Glomerular visceral epithelial cell (primary cell): Measurements from ENCODE around the gene STAT3.
A peak's percentile ranks its signal among the peaks of the same experiment; 100 is the strongest.
"Not testable (repeated sequence)": the region's sequence is repeated elsewhere in the genome, so short reads cannot be mapped to it uniquely, and the experiment has no call there.

Experiments
- DNase-seq: peaks from one replicate; pipeline ENCODE4 v3.0.0-alpha.2; 2016; ENCODE audit errors: extremely low spot score

Gene STAT3

DNA sequence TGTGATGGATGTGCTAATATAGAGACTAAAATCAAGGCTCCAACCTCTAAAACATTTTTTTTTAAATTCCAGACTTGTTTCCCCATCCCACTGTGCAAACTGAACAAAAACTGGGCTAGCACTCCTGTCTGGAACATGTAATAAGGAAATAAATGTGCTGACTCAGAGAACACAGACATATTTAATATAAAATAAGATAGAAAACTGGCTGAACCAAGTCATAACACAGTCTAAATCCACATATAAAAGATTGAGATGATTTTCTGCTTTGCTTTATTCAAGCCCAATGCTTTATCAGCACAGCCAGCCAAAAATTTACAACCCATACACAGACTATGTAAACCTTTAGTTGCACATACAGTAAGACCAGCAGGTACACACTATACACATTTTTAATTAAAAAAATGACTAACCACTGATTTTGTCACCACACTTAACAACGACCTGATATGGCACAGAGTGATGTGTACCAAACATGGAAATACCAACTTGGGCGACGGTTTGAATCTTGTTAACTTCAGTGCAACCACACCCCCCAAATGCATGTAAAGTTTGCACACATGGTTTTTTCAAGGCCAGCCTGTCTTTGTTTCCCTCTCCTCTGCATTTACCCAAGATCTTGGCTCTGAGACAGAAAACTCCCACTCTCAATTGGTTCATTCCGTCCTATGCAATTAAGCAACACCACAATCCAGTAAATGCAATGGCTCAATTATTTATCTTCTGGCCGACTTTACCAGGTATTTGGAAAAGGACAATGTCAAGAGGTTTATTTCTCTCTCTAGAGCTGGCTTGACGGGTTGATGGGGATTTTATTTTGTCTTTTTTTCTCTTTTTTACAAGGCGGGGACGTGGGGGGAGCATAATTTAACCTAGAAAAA, 1.2 kb downstream of the STAT3 start:
- DNase-seq: peak; percentile 21

GRCh38 chr17:42381898-42382297, 6.3 kb downstream of the STAT3 start:
- DNase-seq: no peak

DNA sequence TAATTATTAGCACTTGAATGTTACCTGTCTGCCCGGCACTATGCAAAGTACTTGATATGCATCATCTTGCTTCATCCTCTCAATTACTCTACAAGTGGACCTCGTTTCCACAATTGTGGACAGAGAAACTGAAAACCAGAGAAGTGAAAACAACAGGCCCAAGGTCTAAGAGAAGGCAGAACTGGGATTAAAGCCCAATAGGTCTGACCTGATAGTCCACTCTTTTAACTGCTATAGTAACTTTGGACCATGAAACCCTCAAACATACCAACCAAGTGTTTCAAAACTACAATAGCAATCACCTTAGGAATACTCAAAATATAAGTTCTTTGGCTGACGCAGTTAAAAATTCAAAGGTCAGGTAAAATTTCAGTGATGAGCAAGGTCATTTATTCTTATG, 7.3 kb downstream of the STAT3 start:
- no peak for DNase-seq

GRCh38 chr17:42378959-42379594, 9.2 kb downstream of the STAT3 start:
- DNase-seq: peak; percentile 57

GRCh38 chr17:42378359-42378958, 9.8 kb downstream of the STAT3 start:
- DNase-seq: no peak

DNA sequence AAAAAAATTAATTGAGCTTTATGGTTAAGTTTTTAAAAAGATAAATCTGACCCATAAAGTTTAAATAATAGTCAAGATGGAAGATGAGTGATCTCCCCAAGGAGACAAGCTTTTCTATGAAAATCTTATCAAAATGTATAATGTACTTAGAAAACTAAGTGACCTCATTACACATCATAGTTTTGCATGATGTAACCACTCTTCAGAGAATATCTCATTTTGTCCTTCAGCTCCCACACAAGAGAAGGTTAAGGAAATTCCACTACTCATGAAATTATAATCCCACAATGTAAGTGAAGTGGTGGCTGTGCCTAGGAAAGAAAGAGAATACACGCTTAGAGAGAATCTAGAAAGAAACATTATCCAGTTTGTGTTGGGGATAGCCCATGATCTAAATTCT, 14.3 kb downstream of the STAT3 start:
- no peak for DNase-seq

- no peak for DNase-seq
Measured at GRCh38 chr17:42372142-42372541, 16.1 kb downstream of the STAT3 start.

DNA sequence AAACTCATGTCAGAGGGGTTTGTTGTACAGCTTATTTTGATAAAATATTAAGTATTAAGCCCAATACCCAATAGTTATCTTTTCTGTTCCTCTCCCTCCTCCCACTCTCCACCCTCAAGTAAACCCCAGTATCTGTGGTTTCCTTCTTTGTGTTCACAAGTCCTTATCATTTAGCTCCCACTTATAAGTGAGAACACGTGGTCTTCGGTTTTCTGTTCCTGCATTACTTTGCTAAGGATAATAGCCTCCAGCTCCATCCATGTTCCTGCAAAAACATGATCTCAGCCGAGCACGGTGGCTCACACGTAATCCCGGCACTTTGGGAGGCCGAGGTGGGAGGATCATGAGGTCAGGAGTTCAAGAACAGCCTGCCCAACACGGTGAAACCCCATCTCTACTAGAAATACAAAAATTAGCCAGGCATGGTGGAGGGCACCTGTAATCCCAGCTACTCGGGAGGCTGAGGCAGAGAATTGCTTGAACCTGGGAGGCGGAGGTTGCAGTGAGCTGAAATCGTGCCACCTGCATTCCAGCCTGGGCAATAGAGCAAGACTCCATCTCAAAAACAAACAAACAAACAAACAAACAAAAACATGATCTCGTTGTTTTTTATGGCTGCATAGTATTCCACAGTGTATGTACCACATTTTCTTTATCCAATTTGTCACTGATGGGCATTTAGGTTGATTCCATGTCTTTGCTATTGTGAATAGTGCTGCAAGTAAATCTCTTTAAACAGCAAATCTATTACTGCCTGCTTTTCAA, 19.3 kb downstream of the STAT3 start:
- DNase-seq: not testable (repeated sequence)

DNA sequence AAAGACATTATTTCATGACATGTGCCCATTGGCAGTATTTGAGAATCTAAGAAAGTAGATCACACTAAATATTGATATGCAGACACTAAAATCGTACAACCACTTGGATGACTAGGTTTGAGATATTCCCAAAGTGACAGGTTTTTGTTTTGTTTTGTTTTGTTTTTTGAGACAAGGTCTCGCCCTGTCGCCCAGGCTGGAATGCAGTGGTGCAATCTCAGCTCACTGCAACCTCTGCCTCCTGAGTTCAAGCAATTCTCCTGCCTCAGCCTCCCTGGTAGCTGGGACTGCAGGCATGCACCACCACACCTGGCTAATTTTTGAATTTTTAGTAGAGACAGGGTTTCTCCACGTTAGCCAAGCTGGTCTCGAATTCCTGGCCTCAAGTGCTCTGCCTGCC, 19.9 kb downstream of the STAT3 start:
- not testable (repeated sequence) for DNase-seq

DNA sequence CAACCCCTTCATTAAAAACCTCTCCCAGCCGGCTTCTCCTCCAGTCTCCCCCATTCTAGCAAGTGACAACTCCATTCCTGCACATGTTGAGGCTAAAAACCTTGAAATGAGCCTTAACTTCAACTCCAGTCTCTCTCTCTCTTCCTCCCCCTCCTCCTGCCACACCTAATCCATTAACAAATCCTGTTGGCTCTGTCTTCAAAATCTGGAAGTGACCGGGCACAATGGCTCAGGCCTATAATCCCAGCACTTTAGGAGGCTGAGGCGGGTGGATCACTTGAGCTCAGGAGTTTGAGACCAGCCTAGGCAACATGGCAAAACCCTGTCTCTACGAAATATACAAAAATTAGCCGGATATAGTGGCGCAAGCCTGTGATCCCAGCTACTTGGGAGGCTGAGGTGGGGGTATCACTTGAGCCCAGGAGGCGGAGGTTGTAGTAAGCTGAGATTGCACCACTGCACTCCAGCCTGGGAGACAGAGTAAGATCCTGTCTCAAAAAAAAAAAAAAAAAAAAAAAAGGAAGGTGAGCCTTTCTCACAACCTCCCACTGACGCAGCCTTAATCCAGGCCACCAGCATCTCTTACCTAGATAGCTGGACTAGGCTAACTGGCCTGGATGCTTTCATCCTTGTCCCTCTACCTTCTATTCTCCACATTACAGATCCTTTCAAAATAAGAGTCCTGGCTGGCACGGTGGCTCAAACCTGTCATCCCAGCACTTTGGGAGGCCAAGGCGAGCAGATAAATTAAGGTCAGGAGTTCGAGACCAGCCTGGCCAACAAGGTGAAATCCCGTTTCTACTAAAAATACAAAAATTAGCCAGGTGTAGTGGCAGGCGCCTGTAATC, 21.8 kb downstream of the STAT3 start:
- not testable (repeated sequence) for DNase-seq

DNA sequence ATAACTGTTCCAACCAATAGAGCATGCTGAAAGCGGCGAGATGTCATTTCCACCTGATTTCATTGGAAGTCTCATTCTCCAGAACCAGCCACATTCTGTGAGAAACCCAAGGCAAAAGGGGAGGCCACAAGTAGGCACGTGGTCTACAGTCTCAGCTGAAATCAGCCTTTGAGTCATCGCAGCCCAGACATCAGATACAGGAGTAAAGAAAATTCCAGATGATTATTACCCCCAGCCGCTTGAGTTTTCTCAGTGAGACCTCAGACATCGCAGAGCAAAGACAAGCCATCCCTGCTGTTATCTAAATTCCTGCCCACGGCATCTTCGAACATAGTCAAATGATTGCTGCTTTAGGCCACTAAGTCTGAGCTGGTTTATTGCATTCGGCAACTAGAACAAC, 23.1 kb downstream of the STAT3 start:
- DNase-seq: peak; percentile 82

GRCh38 chr17:42363767-42364585, 24.3 kb downstream of the STAT3 start:
- DNase-seq: no peak

- DNase-seq: no peak
Measured at GRCh38 chr17:42363231-42363630, 25.0 kb downstream of the STAT3 start.

- DNase-seq: no peak
Measured at GRCh38 chr17:42362245-42362961, 25.8 kb downstream of the STAT3 start.

DNA sequence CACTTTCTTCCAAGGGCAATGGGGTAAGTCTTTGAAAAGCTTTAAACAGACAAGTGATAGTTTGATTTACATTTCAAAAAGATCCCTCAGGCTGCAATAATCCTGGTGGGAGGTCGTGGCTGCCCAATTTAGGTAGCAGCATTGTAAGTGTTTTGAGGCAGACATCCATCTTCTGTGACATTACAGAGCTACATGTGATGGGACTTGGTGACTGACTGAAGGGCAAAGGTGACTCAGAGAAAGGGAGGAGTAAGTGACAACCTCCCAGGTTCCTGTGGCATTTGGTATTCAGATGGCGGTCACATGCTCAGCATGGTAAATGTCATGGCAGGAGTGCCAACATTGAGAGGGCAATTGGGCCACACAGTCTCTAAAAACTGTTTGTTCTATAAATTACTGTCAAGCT, 26.5 kb downstream of the STAT3 start:
- DNase-seq: no peak

- peak; percentile 66 for DNase-seq
Measured at GRCh38 chr17:42360388-42360787, 27.9 kb downstream of the STAT3 start.

DNA sequence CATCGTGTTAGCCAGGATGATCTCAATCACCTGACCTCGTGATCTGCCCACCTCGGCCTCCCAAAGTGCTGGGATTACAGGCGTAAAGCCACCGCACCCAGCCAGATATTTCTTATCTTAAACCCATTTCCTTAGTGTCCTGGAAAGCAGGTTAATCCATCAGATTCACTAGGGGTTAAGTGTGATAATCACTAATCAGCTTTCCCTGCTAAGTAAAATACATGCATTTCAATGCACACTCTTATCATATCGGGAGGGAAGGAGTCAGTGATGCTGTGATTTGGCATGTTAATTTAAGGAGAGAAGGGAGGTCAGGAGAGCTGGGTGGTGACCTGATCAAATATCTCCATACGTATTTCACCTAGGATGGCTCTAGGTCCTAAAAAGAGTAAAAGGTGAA, 29.1 kb downstream of the STAT3 start:
- DNase-seq: no peak

- no peak for DNase-seq
Measured at GRCh38 chr17:42358434-42358833, 29.8 kb downstream of the STAT3 start.

GRCh38 chr17:42354956-42355843, 33.0 kb downstream of the STAT3 start:
- DNase-seq: no peak
